Astrocyte (in vitro differentiated cells and primary cell): ENCODE data around the gene FAM53B.

Experiments used
- EZH2 ChIP-seq: IDR thresholded peaks from 2 replicates; pipeline ENCODE4 v1.6.1; 2012; ENCODE audit warnings: mild to moderate bottlenecking, low read length, inconsistent platforms; ENCODE audit not compliant: insufficient read depth
- TF ChIP-seq, protein P1 (sequence below): IDR thresholded peaks from 2 replicates; pipeline ENCODE4 v1.5.1; 2011; ENCODE audit warnings: low read depth, mild to moderate bottlenecking, inconsistent platforms, low read length, moderate library complexity; ENCODE audit not compliant: insufficient read depth

- TF ChIP-seq, protein P1, sequence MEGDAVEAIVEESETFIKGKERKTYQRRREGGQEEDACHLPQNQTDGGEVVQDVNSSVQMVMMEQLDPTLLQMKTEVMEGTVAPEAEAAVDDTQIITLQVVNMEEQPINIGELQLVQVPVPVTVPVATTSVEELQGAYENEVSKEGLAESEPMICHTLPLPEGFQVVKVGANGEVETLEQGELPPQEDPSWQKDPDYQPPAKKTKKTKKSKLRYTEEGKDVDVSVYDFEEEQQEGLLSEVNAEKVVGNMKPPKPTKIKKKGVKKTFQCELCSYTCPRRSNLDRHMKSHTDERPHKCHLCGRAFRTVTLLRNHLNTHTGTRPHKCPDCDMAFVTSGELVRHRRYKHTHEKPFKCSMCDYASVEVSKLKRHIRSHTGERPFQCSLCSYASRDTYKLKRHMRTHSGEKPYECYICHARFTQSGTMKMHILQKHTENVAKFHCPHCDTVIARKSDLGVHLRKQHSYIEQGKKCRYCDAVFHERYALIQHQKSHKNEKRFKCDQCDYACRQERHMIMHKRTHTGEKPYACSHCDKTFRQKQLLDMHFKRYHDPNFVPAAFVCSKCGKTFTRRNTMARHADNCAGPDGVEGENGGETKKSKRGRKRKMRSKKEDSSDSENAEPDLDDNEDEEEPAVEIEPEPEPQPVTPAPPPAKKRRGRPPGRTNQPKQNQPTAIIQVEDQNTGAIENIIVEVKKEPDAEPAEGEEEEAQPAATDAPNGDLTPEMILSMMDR: no peak
- TF ChIP-seq EZH2: no peak
Observed at GRCh38 chr10:124711145-124711544, 33.0 kb downstream of the FAM53B start.
